Osteoblast (primary cell): ENCODE measurements around the gene ASTN2. TPM values are rescaled to one million over a fixed set of nuclear protein-coding genes. Genes with fewer than 3 reads are reported as not detected.

Experiments used
- DNase-seq: peaks from one replicate; pipeline ENCODE4 v3.0.0; 2011; ENCODE audit warnings: low spot score, mixed read lengths; ENCODE audit not compliant: insufficient read length; ENCODE audit errors: missing footprints
- H2AFZ ChIP-seq: 2 replicates; pipeline ENCODE4 v1.6.0; 2011; ENCODE audit warnings: mild to moderate bottlenecking, low read length
- H3K27ac ChIP-seq: 2 replicates; pipeline ENCODE4 v1.5.1; 2011; ENCODE audit warnings: mild to moderate bottlenecking, low read depth, low read length, moderate library complexity
- H3K27me3 ChIP-seq: 2 replicates; pipeline ENCODE4 v1.6.0; 2012; ENCODE audit warnings: mild to moderate bottlenecking, control low read depth, inconsistent platforms, low read length, moderate library complexity; ENCODE audit not compliant: insufficient read depth
- H3K36me3 ChIP-seq: 2 replicates; pipeline ENCODE4 v1.5.1; 2011; ENCODE audit warnings: mild to moderate bottlenecking, low read length, control low read depth, moderate library complexity; ENCODE audit not compliant: insufficient read depth
- H3K4me1 ChIP-seq: 2 replicates; pipeline ENCODE4 v1.5.1; 2011; ENCODE audit warnings: mild to moderate bottlenecking, low read length, control low read depth, moderate library complexity; ENCODE audit not compliant: insufficient read depth
- H3K4me2 ChIP-seq: 2 replicates; pipeline ENCODE4 v1.6.0; 2011; ENCODE audit warnings: mild to moderate bottlenecking, low read length; ENCODE audit not compliant: insufficient read depth
- H3K4me3 ChIP-seq: fragments of 200-600 bp; sonication (generic); 3 replicates; pipeline ENCODE4 v1.5.1; 2012; ENCODE audit warnings: mild to moderate bottlenecking, low read length, inconsistent platforms; ENCODE audit not compliant: insufficient read depth
- H3K79me2 ChIP-seq: 2 replicates; pipeline ENCODE4 v1.6.0; 2012; ENCODE audit warnings: mild to moderate bottlenecking, low read length, control low read depth, inconsistent platforms; ENCODE audit not compliant: insufficient read depth
- H3K9me3 ChIP-seq: 2 replicates; pipeline ENCODE4 v1.5.1; 2011; ENCODE audit warnings: low read depth, low read length, control low read depth
- H4K20me1 ChIP-seq: 2 replicates; pipeline ENCODE4 v1.6.0; 2012; ENCODE audit warnings: mild to moderate bottlenecking, low read length, control low read depth; ENCODE audit not compliant: insufficient read depth
- total RNA-seq: library from RNA; depleted of rRNA; stranded (reverse); fragments of >200 nt; gene quantifications from 2 replicates; pipeline ENCODE4 v1.2.3, GENCODE V29; 2012
- TF ChIP-seq, protein P1 (sequence below): IDR thresholded peaks from 2 replicates; pipeline ENCODE4 v1.5.1; 2011; ENCODE audit warnings: mild to moderate bottlenecking, low read depth, low read length, moderate library complexity; ENCODE audit errors: extremely low read depth

ASTN2 gene
- total RNA-seq, 1 donor, result 4.7 TPM

DNA sequence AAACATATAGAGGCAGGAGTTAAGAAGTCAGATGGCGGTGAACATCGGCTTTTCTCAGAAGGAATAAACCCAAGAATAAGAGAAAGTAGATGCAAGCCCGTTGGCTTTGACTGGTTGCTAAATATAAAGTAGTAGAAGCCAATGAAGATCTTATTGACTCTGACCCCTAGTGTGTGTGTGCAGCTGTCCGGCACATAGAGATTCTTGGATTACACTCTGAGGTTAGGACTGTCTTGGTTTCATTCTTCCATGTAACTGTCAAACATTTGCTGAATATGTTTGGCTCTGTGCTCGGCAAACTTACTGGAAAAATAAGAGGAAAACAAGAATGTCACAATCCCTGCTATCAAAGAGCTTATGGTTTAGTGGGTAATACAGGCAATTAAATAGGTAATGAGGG, 54.9 kb downstream of the ASTN2 start:
- Histone ChIP-seq H3K27ac (no peak overlapping the region), H2AFZ (no peak overlapping the region), H3K27me3 (no peaks in the 10 kb centered on the region), H3K79me2 (no peaks in the 10 kb centered on the region), H3K4me2 (no peak overlapping the region), H3K4me3 (no peak overlapping the region), H4K20me1 (no peaks in the 10 kb centered on the region), H3K4me1 (no peaks in the 10 kb centered on the region), H3K9me3 (no peaks in the 10 kb centered on the region), H3K36me3 (no peaks in the 10 kb centered on the region)
- TF ChIP-seq, protein P1, sequence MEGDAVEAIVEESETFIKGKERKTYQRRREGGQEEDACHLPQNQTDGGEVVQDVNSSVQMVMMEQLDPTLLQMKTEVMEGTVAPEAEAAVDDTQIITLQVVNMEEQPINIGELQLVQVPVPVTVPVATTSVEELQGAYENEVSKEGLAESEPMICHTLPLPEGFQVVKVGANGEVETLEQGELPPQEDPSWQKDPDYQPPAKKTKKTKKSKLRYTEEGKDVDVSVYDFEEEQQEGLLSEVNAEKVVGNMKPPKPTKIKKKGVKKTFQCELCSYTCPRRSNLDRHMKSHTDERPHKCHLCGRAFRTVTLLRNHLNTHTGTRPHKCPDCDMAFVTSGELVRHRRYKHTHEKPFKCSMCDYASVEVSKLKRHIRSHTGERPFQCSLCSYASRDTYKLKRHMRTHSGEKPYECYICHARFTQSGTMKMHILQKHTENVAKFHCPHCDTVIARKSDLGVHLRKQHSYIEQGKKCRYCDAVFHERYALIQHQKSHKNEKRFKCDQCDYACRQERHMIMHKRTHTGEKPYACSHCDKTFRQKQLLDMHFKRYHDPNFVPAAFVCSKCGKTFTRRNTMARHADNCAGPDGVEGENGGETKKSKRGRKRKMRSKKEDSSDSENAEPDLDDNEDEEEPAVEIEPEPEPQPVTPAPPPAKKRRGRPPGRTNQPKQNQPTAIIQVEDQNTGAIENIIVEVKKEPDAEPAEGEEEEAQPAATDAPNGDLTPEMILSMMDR, result no peak
- DNase-seq, result no peak

DNA sequence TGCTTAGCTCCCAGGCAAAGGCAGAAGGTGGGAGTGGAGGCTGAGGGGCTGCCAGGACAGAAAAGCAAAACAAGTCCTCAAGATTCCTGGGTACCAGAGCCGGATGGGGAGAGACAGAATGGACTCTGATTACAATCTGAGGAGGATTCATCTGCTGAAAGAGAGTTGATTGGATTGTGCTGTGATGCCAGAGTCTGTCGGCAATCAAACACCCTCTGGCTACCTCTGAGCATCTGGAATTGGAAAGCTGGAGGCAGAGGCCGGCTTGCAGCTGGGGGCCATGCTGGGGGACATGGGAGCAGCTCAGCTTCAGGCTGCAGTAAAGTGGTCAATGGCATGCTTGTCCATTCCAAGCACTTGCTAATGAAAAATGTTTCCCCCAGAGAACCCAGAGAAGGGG, 59.3 kb downstream of the ASTN2 start:
- no peak for DNase-seq
- H2AFZ ChIP-seq, result no peak overlapping the region
- H3K4me3 ChIP-seq, result no peak overlapping the region
- peaks cover 2% of the 10 kb centered on the region for H3K9me3 ChIP-seq
- TF ChIP-seq, protein P1, result no peak
- no peaks in the 10 kb centered on the region for H3K4me1 ChIP-seq
- H3K36me3 ChIP-seq, result no peaks in the 10 kb centered on the region
- no peaks in the 10 kb centered on the region for H4K20me1 ChIP-seq
- no peaks in the 10 kb centered on the region for H3K79me2 ChIP-seq
- no peaks in the 10 kb centered on the region for H3K27me3 ChIP-seq
- no peak overlapping the region for H3K27ac ChIP-seq
- H3K4me2 ChIP-seq, result no peak overlapping the region

DNA sequence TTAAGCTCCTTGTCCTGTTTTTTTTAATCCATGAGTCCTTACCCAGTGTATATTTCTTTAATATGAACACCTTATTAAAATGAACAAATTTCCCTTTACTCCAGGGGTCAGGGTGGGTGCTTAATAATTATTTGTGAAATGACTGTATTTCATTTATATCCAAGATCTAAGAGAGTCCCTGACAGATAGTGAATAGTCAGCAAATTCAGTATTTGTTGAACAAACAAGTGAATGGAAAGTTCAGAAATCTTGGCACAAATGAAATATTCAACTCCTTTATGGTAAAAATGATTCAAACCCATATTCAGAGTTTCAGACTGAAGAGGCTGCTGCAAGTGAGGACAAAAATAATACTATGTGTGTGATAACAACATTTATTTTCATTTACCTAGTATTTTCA, 59.9 kb downstream of the ASTN2 start:
- H3K27me3 ChIP-seq, result no peaks in the 10 kb centered on the region
- H3K79me2 ChIP-seq, result no peaks in the 10 kb centered on the region
- H3K27ac ChIP-seq, result no peak overlapping the region
- no peak overlapping the region for H3K4me3 ChIP-seq
- no peaks in the 10 kb centered on the region for H3K36me3 ChIP-seq
- no peak for DNase-seq
- no peak overlapping the region for H3K4me2 ChIP-seq
- H3K4me1 ChIP-seq, result no peaks in the 10 kb centered on the region
- H2AFZ ChIP-seq, result no peak overlapping the region
- TF ChIP-seq, protein P1, result no peak
- no peaks in the 10 kb centered on the region for H4K20me1 ChIP-seq
- H3K9me3 ChIP-seq, result peaks cover 2% of the 10 kb centered on the region

DNA sequence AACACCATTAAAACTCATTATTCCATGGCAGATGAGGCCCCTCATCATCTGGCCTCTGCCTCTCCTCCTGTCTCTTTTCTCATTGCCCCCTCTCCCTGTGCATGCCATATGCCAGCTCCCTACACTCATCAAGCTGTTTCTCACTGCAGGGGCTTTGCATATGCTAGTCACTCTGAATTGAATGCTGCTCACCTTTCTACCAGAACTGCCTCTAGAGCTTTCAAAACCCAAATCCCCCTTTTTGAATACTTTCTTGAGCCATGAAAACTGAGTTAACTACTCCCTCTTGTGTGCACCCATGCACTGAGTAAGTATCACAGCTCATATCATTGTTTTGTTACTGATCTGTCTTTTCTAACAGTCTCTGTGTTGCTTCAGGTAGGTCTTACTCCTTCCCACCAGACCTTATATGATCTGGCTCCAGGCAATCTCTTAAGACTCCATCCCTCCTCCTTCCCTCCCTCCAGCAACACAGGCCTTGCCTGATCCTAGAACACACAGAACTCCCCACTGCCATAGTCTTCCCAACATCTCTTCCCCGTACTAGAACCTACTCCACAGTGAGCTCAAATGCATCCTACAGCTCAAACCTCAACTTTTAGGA, 60.5 kb downstream of the ASTN2 start:
- Histone ChIP-seq H3K4me2 (no peak overlapping the region), H3K27ac (no peak overlapping the region), H2AFZ (no peak overlapping the region), H3K4me3 (no peak overlapping the region), H3K36me3 (no peaks in the 10 kb centered on the region), H3K27me3 (no peaks in the 10 kb centered on the region), H3K79me2 (no peaks in the 10 kb centered on the region), H3K9me3 (peaks cover 2% of the 10 kb centered on the region), H4K20me1 (no peaks in the 10 kb centered on the region), H3K4me1 (no peaks in the 10 kb centered on the region)
- TF ChIP-seq, protein P1, result no peak
- no peak for DNase-seq
